SK-N-SH (cell line): ENCODE measurements around the gene MVP. TPM values are rescaled to one million over a fixed set of nuclear protein-coding genes. Genes with fewer than 3 reads are reported as not detected.
"Not testable (repeated sequence)": the region's sequence is repeated elsewhere in the genome, so short reads cannot be mapped to it uniquely, and the experiment has no call there.

Experiments
- CTCF ChIA-PET: fragments of 300-600, 350-600 bp; formaldehyde crosslinking; extraction: SDS; loops from one replicate; lab custom pipeline; 2021; lab: Yijun Ruan, JAX
- POLR2A ChIA-PET: fragments of 350-600 bp; sonication (Branson Sonifier 250); formaldehyde crosslinking; extraction: SDS; loops from one replicate; lab custom pipeline; 2020; ENCODE audit warnings: antibody characterized with exemption, inconsistent platforms; lab: Yijun Ruan, JAX
- DNase-seq: peaks from one replicate; pipeline ENCODE4 v3.0.0; 2012
- H2AFZ ChIP-seq: fragments of 200-600 bp; sonication (generic); 2 replicates; pipeline ENCODE4 v1.8.1; 2016; ENCODE audit warnings: antibody characterized with exemption, mild to moderate bottlenecking, low read depth
- H3F3A ChIP-seq: fragments of 200-600 bp; sonication (generic); replicated peaks from 2 replicates; pipeline ENCODE3; 2016; ENCODE audit warnings: antibody characterized with exemption, mild to moderate bottlenecking; ENCODE audit not compliant: insufficient read depth
- H3K27ac ChIP-seq, 2 experiments: fragments of 200-500 bp in 1 of 2; fragments of 200-600 bp in 1 of 2; sonication (Bioruptor generic) in 1 of 2; sonication (generic), shearing (Covaris generic) in 1 of 2; 2 replicates each; pipeline versions ENCODE4 v1.5.1 to v1.6.1; 2014 to 2016; ENCODE audit warnings: low read depth in 2 of 2, inconsistent platforms in 1 of 2, low read length in 1 of 2, mild to moderate bottlenecking in 1 of 2, mixed read lengths in 1 of 2
- H3K27me3 ChIP-seq: fragments of 200-600 bp; sonication (generic), shearing (Covaris generic); 2 replicates; pipeline ENCODE4 v1.6.1; 2016; ENCODE audit warnings: mixed run types; ENCODE audit not compliant: insufficient read depth
- H3K36me3 ChIP-seq, 2 experiments: fragments of 200-500 bp in 1 of 2; fragments of 200-600 bp in 1 of 2; sonication (Bioruptor generic) in 1 of 2; sonication (generic) in 1 of 2; replicated peaks in 1 of 2; 2 replicates each; pipeline versions ENCODE3 to v1.5.1; 2014 to 2016; ENCODE audit warnings: low read length in 1 of 2, mild to moderate bottlenecking in 1 of 2; ENCODE audit not compliant: insufficient read depth in 2 of 2, control insufficient read depth in 1 of 2
- H3K4me1 ChIP-seq, 2 experiments: fragments of 200-500 bp in 1 of 2; fragments of 200-600 bp in 1 of 2; sonication (Bioruptor generic) in 1 of 2; sonication (generic), shearing (Covaris generic) in 1 of 2; 2 replicates each; pipeline versions ENCODE4 v1.5.1 to v1.6.1; 2014 to 2016; ENCODE audit warnings: low read depth in 1 of 2, low read length in 1 of 2, mixed run types in 1 of 2; ENCODE audit not compliant: insufficient read depth in 2 of 2, control insufficient read depth in 1 of 2
- H3K4me2 ChIP-seq: fragments of 200-600 bp; sonication (generic), shearing (Covaris generic); 2 replicates; pipeline ENCODE4 v1.6.1; 2017; ENCODE audit warnings: mixed run types
- H3K4me3 ChIP-seq, 2 experiments: fragments of 200-500 bp in 1 of 2; fragments of 200-600 bp in 1 of 2; sonication (Bioruptor generic) in 1 of 2; sonication (generic), shearing (Covaris generic) in 1 of 2; 2 replicates each; pipeline versions ENCODE4 v1.5.1 to v1.8.1; 2014 to 2016; ENCODE audit warnings: low read depth in 2 of 2, inconsistent platforms in 1 of 2, low read length in 1 of 2, mild to moderate bottlenecking in 1 of 2, mixed read lengths in 1 of 2, moderate library complexity in 1 of 2
- H3K79me2 ChIP-seq: fragments of 200-600 bp; sonication (generic); 2 replicates; pipeline ENCODE4 v1.8.1; 2017; ENCODE audit warnings: mild to moderate bottlenecking; ENCODE audit not compliant: insufficient read depth
- H3K9ac ChIP-seq: fragments of 200-600 bp; sonication (generic); 2 replicates; pipeline ENCODE4 v1.6.1; 2017; ENCODE audit warnings: mixed run types
- H3K9me2 ChIP-seq: fragments of 200-600 bp; sonication (generic); 2 replicates; pipeline ENCODE4 v1.6.1; 2017; ENCODE audit warnings: mixed run types
- H3K9me3 ChIP-seq: fragments of 200-600 bp; sonication (generic); 2 replicates; pipeline ENCODE4 v1.6.1; 2017; ENCODE audit warnings: mixed run types, mild to moderate bottlenecking, moderate library complexity
- H4K20me1 ChIP-seq: fragments of 200-600 bp; sonication (generic); 2 replicates; pipeline ENCODE4 v1.6.1; 2017; ENCODE audit warnings: mild to moderate bottlenecking, mixed run types; ENCODE audit not compliant: insufficient read depth
- CTCF ChIP-seq: fragments of 200-600 bp; sonication (generic); IDR thresholded peaks from 2 replicates; pipeline ENCODE4 v1.6.1; 2017; ENCODE audit warnings: antibody characterized with exemption, mild to moderate bottlenecking, moderate library complexity
- FOXJ3 ChIP-seq: sonication (generic); formaldehyde crosslinking; IDR thresholded peaks from 2 replicates; pipeline ENCODE4 v1.5.1; 2020; ENCODE audit warnings: mild to moderate bottlenecking, missing genetic modification reagents
- FOXM1 ChIP-seq: IDR thresholded peaks from 2 replicates; pipeline ENCODE4 v1.4.0; 2012; ENCODE audit warnings: low read depth, mild to moderate bottlenecking
- IRF3 ChIP-seq: fragments of 150-350 bp; IDR thresholded peaks from 2 replicates; pipeline ENCODE4 v1.6.1; 2016; ENCODE audit warnings: mild to moderate bottlenecking, low read depth, low read length
- RAD21 ChIP-seq: IDR thresholded peaks from 2 replicates; pipeline ENCODE4 v1.6.1; 2012; ENCODE audit warnings: mild to moderate bottlenecking, low read length
- RCOR1 ChIP-seq: fragments of 150-350 bp; IDR thresholded peaks from 2 replicates; pipeline ENCODE4 v1.6.1; 2017; ENCODE audit warnings: antibody characterized with exemption, low read length
- SMC3 ChIP-seq: IDR thresholded peaks from 2 replicates; pipeline ENCODE4 v1.6.1; 2012; ENCODE audit warnings: low read depth, low read length, improper control_type of control experiment
- TEAD4 ChIP-seq: IDR thresholded peaks from 2 replicates; pipeline ENCODE4 v1.4.0; 2012; ENCODE audit warnings: mild to moderate bottlenecking, borderline replicate concordance; ENCODE audit not compliant: insufficient read depth
- USF1 ChIP-seq: IDR thresholded peaks from 2 replicates; pipeline ENCODE4 v1.4.0; 2012; ENCODE audit warnings: low read depth, borderline replicate concordance
- USF2 ChIP-seq: fragments of 150-350 bp; IDR thresholded peaks from 2 replicates; pipeline ENCODE4 v1.6.1; 2017; ENCODE audit warnings: antibody characterized with exemption, low read length, low read depth, borderline replicate concordance
- WGBS: methylation state at CpG from one replicate; pipeline ENCODE4 v1.1.6; 2017; ENCODE audit warnings: low lambda C conversion rate; 5-methylcytosine and 5-hydroxymethylcytosine counted together
- polyA plus RNA-seq, 3 experiments: library from polyadenylated mRNA; depleted of rRNA; stranded (reverse); fragments of >200 nt; gene quantifications; 2 replicates each; pipeline ENCODE4 v1.2.3, GENCODE V29; 2012

The MVP gene
- polyA plus RNA-seq, 1 of the 3 experiments (the other 2 are of a cell fraction): 222 TPM

GRCh38 chr16:29831490-29831889, 11.2 kb downstream of the MVP start:
- H3K36me3 ChIP-seq: peaks cover 9 to 25% of the 10 kb centered on the region in 2 experiments
- CTCF ChIA-PET: no interaction called here
- H3K9me3 ChIP-seq: no peaks in the 10 kb centered on the region
- no peaks in the 10 kb centered on the region for H3K4me1 ChIP-seq
- TF ChIP-seq TEAD4 (no peak), CTCF (no peak), RAD21 (no peak), USF2 (no peak), FOXJ3 (no peak), RCOR1 (no peak), SMC3 (no peak), IRF3 (no peak), USF1 (no peak), FOXM1 (no peak)
- no peak overlapping the region for H3K4me3 ChIP-seq
- no peak overlapping the region for H3K27ac ChIP-seq
- no peak overlapping the region for H3K4me2 ChIP-seq
- POLR2A ChIA-PET: no interaction called here
- no peaks in the 10 kb centered on the region for H3K27me3 ChIP-seq
- no peaks in the 10 kb centered on the region for H3F3A ChIP-seq
- H3K9ac ChIP-seq: no peak overlapping the region
- H3K79me2 ChIP-seq: peaks cover 46% of the 10 kb centered on the region
- 91% methylated on average over 1 of the region's 2 CpGs for WGBS
- no peak overlapping the region for H2AFZ ChIP-seq
- DNase-seq: no peak
- no peaks in the 10 kb centered on the region for H3K9me2 ChIP-seq
- no peaks in the 10 kb centered on the region for H4K20me1 ChIP-seq

GRCh38 chr16:29833219-29833618, 13.0 kb downstream of the MVP start:
- 100% methylated on average over 4 of the region's 4 CpGs for WGBS
- not testable (repeated sequence) for H3K4me2 ChIP-seq, H3F3A ChIP-seq, H3K9me2 ChIP-seq, H3K9ac ChIP-seq, H4K20me1 ChIP-seq, H3K4me3 ChIP-seq, H3K27me3 ChIP-seq, DNase-seq, H3K9me3 ChIP-seq, H3K4me1 ChIP-seq, H3K27ac ChIP-seq, H2AFZ ChIP-seq
- H3K79me2 ChIP-seq: peaks cover 28% of the 10 kb centered on the region
- peaks cover 17 to 36% of the 10 kb centered on the region in 2 experiments for H3K36me3 ChIP-seq
- ChIA-PET CTCF (interaction anchor here (1.5 to 3.0 kb wide), 3 partner anchors 15 to 30 kb away, joined by 5 to 8 read pairs (median 6); partner anchors contain the start of genes CDIPT and PAGR1), POLR2A (interaction anchor here (0.6 kb wide), 1 partner anchor 12 kb away, joined by 3 read pairs; no protein-coding TSS in a partner anchor)
